ENCODE results near the gene SMARCAL1. TPM values are rescaled to one million over a fixed set of nuclear protein-coding genes. Genes with fewer than 3 reads are reported as not detected.

SMARCAL1 gene
- total RNA-seq, 1 experiment from 2014 or later = 22.1 TPM

DNA sequence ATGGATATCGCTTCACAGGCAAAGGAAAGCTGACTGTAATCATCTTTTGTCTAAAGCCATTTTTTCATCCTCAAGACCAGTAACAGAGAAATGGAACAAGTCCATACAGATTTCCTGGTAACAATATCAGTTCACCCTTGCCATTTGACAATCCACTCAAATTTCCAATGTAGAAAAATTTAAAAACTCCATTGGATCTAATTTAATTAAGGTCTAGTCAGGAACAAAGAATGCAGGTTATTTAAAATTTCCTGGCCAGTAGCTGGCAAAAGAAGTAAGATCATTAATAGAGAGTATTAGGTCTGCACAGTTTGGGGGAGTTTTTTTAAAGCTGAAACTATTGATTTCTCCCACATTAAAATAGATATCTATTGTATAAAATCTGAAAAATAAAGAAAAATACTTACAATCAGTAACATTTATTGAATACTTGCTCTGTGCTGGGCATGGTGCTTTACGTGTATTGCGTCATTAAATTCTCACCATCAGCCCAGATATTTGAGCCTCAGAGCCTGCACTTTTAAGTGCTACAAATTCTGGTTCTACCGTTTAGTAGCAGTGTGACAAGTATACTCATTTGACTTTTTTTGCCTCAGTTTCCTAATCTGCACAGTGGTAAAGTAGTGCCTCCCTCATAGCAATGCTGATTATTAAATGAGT is 41.8 kb downstream of the SMARCAL1 start:
- H3K27me3 Mint-ChIP-seq (ENCODE audit: insufficient read depth, unreplicated experiment) = no peaks in the 10 kb centered on the region
- peaks cover 71% of the 10 kb centered on the region for H3K36me3 Mint-ChIP-seq (ENCODE audit: insufficient read depth, unreplicated experiment)
- POLR2A ChIA-PET = no interaction called here

GRCh38 chr2:216463148-216463547 is 50.9 kb downstream of the SMARCAL1 start:
- intact Hi-C loops (cut with micrococcal nuclease) = no loop called here
- POLR2A ChIA-PET = no interaction called here
- no peak overlapping the region for H3K4me3 Mint-ChIP-seq (ENCODE audit: unreplicated experiment)
- no peak for DNase-seq (ENCODE audit: unreplicated experiment)
- no peaks in the 10 kb centered on the region for H3K4me1 Mint-ChIP-seq (ENCODE audit: insufficient read depth, unreplicated experiment)
- no peak overlapping the region for H3K27ac Mint-ChIP-seq (ENCODE audit: low read depth, unreplicated experiment)
- H3K36me3 Mint-ChIP-seq (ENCODE audit: insufficient read depth, unreplicated experiment) = peaks cover 19% of the 10 kb centered on the region
- CTCF ChIA-PET = no interaction called here
- no peaks in the 10 kb centered on the region for H3K27me3 Mint-ChIP-seq (ENCODE audit: insufficient read depth, unreplicated experiment)
- no TSS peak for BruUV-seq (replicated peaks)
- H3K9me3 Mint-ChIP-seq (ENCODE audit: unreplicated experiment) = no peaks in the 10 kb centered on the region
- TF ChIP-seq, protein P1, sequence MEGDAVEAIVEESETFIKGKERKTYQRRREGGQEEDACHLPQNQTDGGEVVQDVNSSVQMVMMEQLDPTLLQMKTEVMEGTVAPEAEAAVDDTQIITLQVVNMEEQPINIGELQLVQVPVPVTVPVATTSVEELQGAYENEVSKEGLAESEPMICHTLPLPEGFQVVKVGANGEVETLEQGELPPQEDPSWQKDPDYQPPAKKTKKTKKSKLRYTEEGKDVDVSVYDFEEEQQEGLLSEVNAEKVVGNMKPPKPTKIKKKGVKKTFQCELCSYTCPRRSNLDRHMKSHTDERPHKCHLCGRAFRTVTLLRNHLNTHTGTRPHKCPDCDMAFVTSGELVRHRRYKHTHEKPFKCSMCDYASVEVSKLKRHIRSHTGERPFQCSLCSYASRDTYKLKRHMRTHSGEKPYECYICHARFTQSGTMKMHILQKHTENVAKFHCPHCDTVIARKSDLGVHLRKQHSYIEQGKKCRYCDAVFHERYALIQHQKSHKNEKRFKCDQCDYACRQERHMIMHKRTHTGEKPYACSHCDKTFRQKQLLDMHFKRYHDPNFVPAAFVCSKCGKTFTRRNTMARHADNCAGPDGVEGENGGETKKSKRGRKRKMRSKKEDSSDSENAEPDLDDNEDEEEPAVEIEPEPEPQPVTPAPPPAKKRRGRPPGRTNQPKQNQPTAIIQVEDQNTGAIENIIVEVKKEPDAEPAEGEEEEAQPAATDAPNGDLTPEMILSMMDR (IDR thresholded peaks at IDR 0.05; ENCODE audit: unreplicated experiment) = no peak

More for the DNA sequence above, 41.8 kb downstream of the SMARCAL1 start:
- no TSS peak for BruUV-seq (replicated peaks)
- H3K4me1 Mint-ChIP-seq (ENCODE audit: insufficient read depth, unreplicated experiment) = no peaks in the 10 kb centered on the region
- CTCF ChIA-PET = interaction anchor here (0.7 kb wide), 1 partner anchor 10 kb away, joined by 3 read pairs; no protein-coding TSS in a partner anchor
- TF ChIP-seq, protein P1 (IDR thresholded peaks at IDR 0.05; ENCODE audit: unreplicated experiment) = no peak
- intact Hi-C loops (cut with micrococcal nuclease) = no loop called here
- peaks cover 8% of the 10 kb centered on the region for H3K9me3 Mint-ChIP-seq (ENCODE audit: unreplicated experiment)
- H3K27ac Mint-ChIP-seq (ENCODE audit: low read depth, unreplicated experiment) = no peak overlapping the region
- DNase-seq (ENCODE audit: unreplicated experiment) = no peak
- H3K4me3 Mint-ChIP-seq (ENCODE audit: unreplicated experiment) = no peak overlapping the region

DNA sequence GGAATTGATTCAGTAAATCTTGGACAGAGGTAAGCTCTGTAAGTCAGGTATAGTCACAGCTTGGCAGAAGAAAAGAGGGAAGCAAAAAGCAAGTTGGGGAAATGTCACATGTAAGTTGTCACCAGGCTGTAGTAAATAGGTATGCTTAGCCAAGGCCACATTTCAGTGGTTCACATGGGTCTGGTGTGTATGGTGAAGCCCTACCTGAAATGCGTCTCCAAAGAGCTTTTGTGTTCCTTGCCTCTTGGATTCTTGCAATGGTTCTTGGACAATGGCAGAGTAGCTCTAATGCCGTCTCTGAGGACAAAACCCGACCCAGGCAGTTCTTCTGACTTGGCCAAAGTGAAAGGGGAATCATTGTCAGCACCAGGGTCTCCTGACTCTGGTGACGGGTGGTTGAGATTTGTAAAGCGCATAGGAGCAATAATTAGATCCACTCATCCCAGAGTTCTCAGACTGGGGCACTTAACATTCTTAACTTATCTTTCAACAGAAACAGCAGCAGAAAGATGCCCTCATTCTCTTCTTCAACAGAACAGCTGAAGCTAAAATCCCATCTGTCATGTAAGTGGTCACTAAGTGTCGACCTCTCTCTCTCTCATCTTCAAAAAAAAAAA is 51.9 kb downstream of the SMARCAL1 start:
- H3K9me3 Mint-ChIP-seq (ENCODE audit: unreplicated experiment) = no peaks in the 10 kb centered on the region
- no peak for DNase-seq (ENCODE audit: unreplicated experiment)
- H3K36me3 Mint-ChIP-seq (ENCODE audit: insufficient read depth, unreplicated experiment) = peaks cover 21% of the 10 kb centered on the region
- BruUV-seq (replicated peaks) = no TSS peak
- CTCF ChIA-PET = interaction anchor here (0.8 kb wide), 1 partner anchor 14 kb away, joined by 3 read pairs; no protein-coding TSS in a partner anchor
- no peaks in the 10 kb centered on the region for H3K27me3 Mint-ChIP-seq (ENCODE audit: insufficient read depth, unreplicated experiment)
- no peak overlapping the region for H3K27ac Mint-ChIP-seq (ENCODE audit: low read depth, unreplicated experiment)
- intact Hi-C loops (cut with micrococcal nuclease) = no loop called here
- TF ChIP-seq, protein P1 (IDR thresholded peaks at IDR 0.05; ENCODE audit: unreplicated experiment) = no peak
- POLR2A ChIA-PET = no interaction called here
- H3K4me3 Mint-ChIP-seq (ENCODE audit: unreplicated experiment) = no peak overlapping the region
- no peaks in the 10 kb centered on the region for H3K4me1 Mint-ChIP-seq (ENCODE audit: insufficient read depth, unreplicated experiment)

GRCh38 chr2:216465579-216466195 is 53.4 kb downstream of the SMARCAL1 start:
- TF ChIP-seq, protein P1 (IDR thresholded peaks at IDR 0.05; ENCODE audit: unreplicated experiment) = no peak
- H3K4me1 Mint-ChIP-seq (ENCODE audit: insufficient read depth, unreplicated experiment) = no peaks in the 10 kb centered on the region
- H3K27ac Mint-ChIP-seq (ENCODE audit: low read depth, unreplicated experiment) = no peak overlapping the region
- no peak overlapping the region for H3K4me3 Mint-ChIP-seq (ENCODE audit: unreplicated experiment)
- intact Hi-C loops (cut with micrococcal nuclease) = no loop called here
- H3K27me3 Mint-ChIP-seq (ENCODE audit: insufficient read depth, unreplicated experiment) = no peaks in the 10 kb centered on the region
- H3K36me3 Mint-ChIP-seq (ENCODE audit: insufficient read depth, unreplicated experiment) = peaks cover 25% of the 10 kb centered on the region
- BruUV-seq (replicated peaks) = no TSS peak
- H3K9me3 Mint-ChIP-seq (ENCODE audit: unreplicated experiment) = no peaks in the 10 kb centered on the region
- no peak for DNase-seq (ENCODE audit: unreplicated experiment)
- ChIA-PET POLR2A (interaction anchor here (0.6 kb wide), 1 partner anchor 224 kb away, joined by 3 read pairs; no protein-coding TSS in a partner anchor), CTCF (interaction anchor here (0.7 kb wide), 1 partner anchor 51 kb away, joined by 3 read pairs; no protein-coding TSS in a partner anchor)

Data from MCF 10A (cell line).